Ramos (cell line): Measurements from ENCODE around the gene KRCC1.
"Not testable (repeated sequence)": the region's sequence is repeated elsewhere in the genome, so short reads cannot be mapped to it uniquely, and the experiment has no call there.

Experiments used
- in situ Hi-C: fragments of 300-500 bp; cut with MboI; formaldehyde crosslinking; loops from one replicate; pipeline ENCODE4 v1.14.3; 2022; ENCODE audit warnings: low sequenced_read_pairs; ENCODE audit not compliant: unreplicated experiment

Gene KRCC1

DNA sequence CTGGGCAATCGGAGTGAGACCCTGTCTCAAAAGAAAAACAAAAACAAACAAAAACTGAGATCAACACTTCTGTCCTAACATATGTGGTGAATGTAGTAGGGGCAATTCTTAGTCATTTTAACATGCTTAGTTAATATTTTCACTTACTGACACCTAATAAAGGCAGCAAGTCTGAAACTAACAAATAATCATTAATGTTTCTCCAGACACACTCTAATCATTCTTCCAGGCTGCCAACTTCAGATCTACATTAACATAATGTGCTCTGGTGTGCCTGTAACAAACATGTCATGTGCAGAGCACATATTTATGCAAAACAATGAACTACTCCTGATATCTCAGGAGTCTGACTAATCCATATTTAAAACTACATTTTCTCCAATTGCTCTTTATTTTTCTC, 6.0 kb downstream of the KRCC1 start:
- in situ Hi-C loops = no loop called here

DNA sequence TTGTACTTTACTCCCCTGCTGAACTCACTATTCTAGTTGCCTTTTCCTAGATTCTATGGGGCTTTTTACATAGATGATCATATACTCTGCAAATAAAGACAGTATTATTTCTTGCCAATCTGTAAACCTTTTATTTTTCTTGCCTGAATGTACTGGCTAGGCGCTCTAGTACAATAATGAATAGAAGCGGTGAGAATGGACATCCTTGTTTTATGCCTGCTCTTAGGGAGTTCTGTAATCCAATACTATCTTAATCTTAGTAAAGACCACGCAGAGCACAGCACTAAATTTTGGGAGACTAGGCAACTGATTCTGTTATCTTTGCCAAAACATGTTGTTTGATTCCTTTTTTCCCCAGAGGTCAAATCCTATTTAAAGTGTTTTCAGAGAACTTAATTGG, 7.0 kb downstream of the KRCC1 start:
- in situ Hi-C loops = no loop called here

DNA sequence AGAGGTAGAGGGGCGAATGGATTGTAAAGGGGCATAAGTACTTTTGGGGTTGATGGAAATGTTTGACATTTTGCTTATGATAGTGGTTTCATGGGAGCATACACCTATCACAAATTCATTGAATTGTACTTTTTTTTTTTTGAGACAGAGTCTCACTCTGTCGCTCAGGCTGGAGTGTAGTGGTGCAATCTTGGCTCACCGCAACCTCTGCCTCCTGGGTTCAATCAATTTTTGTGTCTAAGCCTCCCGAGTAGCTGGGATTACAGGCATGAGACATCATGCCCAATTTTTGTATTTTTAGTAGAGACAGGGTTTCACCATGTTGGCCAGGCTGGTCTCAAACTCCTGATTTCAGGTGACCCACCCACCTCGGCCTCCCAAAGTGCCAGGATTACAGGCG, 10.0 kb downstream of the KRCC1 start:
- in situ Hi-C loops = not testable (repeated sequence)

DNA sequence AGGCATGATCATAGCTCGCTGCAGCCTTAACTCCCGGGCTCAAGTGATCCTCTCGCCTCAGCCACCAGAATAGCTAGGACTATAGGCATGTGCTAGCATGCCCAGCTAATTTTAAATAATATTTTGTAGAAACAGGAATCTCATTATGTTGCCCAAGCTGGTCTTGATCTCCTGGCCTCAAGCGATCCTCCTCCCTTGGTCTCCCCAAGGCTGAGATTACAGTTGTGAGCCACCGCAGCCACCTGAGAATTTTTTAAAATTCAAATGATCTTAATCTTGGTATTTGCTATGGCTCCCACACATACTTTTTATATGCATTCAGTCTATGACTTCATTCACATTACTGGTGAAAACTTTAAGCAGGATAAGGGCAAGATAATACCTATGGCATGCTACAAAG, 13.1 kb downstream of the KRCC1 start:
- in situ Hi-C loops = no loop called here

DNA sequence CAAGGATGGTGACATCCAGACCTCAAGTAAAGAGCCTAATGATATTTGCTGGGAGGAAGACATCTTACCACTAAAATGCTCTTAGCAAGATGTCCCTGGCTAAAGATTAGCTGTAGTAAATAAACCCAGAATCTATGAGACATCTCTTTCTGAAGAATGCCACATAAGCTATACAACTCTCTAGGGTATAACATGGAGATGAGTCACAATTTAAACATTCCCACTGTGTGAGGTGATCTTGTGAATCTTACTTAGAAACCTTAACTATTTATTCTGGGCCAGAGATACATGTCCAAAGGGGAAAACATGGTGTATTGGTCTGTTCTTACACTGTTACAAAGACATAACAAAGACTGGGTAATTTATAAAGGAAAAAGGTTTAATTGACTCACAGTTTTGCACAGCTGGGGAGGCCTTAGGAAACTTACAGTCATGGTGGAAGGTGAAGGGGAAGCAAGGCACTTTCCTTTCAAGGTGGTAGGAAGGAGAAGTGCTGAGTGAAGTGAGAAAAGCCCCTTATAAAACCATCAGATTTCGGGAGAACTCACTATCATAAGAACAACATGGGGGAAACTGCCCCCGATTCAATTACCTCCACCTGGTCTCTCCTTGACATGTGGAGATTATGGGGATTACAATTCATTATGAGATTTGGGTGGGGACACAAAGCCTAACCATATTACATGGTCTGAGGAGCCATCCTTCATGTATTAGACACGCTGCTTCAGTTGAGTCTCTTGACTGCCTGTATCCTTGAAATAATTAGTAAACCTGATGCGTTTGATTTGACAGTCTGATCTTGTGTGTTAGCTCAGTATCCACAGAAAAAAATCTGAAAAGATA, 17.1 kb downstream of the KRCC1 start:
- in situ Hi-C loops = no loop called here

DNA sequence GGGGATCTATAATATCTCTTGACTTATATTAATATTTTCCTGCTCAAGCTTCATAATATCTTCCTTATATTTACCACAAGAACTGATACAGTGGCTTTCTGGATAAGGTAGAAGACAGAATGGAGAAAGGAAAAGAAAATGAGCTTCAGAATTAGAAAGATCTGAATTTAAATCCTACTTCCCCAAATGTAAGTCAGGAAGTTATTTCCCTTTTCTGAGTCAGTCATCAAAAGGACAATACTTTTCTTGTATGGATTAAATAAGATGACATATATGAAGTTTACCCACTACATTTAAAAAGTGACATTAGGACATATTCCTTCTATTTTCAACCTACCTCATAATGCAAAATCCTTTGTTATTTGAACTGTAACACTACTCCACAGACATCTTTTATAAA, 19.0 kb downstream of the KRCC1 start:
- in situ Hi-C loops = no loop called here

DNA sequence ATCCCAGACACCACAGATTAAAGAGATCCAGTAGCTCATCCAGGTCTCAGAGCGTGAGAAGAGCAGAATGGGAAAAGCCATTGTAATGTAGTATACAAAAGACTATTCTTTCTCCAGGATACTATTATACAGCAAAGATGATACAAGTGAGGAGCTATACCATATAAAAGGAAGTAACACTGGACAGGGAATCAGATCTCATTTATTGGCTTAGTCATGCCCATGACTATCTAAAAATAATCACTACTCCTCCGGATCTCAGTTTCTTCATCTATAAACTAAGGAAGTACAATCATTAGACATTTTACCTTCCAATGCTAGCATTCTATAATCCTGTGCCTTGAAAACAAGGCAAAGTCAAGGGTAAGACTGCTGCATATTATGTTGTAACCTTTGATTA, 19.4 kb downstream of the KRCC1 start:
- in situ Hi-C loops = no loop called here

DNA sequence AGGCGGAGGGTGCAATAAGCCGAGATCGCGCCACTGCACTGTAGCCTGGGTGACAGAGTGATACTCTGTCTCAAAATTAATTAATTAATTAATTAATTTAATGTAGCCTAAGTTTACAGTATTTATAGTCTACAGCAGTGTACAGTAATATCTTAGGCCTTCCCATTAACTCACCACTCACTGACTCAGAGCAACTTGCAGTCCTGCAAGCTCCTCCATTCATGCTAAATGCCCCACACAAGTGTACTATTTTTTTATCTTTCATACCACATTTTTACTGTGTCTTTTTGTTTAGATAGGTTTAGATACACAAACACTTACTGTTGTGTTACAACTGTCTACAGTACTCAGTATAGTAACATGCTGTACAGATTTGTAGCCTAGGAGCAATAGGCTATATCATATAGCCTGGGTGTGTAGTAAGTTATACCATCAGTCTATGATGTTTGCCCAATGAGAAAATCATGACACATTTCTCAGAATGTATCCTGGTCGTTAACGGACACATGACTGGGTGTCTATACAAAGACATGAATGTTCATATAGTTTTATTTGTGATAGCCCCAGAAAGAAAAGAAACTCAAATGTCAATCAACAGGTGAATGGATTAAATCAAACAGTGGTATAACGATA, 23.4 kb downstream of the KRCC1 start:
- in situ Hi-C loops = no loop called here

DNA sequence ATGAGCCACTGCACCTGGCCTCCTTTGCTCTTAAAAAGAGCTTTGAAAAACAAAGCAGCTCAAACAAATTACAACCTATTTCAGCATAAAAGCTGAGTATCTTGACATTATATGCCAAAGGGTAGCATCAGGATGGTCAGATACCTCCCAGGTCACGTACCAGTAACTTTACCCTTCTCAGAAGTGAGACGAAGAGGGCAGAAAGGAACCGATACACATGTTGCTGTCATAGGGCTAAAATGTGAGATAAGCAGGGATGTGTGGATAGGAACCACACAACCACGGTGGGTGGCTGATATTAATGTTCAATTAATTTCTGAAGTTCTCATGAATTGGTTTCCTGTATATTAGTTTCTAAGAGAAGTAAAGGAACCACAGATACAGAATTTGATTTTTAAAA, 26.7 kb downstream of the KRCC1 start:
- in situ Hi-C loops = no loop called here

DNA sequence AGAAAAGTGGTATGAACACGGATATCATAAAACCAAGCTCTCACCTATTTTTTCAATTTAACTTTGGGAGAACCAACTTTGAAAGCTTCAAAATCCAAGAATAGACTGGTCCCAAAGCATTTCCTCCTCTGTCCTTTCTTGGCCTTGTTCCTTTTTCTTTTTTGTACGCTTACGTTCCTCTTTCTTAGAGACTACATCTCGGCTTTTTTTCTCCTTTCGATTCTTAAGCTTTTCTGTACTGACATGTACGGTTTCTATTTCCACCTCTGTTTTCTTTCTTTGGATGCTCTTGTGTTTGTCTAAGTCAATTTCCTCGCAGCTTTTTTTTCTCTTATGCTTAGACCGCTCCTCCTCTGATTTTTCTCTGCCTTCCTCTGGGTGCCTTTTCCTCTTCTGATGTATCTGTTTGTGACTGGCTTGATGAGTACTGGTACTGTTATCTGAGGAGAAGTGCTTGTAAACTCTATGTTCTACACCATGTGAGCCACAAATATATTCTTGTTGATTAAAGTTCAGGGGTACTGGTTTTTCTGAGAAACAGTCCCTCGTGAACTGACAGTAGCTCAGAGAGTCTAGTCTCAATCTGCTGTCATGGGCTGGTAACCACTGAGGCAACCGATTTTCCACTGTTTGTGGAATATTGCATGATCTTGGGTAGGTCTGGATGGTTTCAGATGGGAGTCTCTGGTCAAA, 27.7 kb downstream of the KRCC1 start:
- in situ Hi-C loops = no loop called here

DNA sequence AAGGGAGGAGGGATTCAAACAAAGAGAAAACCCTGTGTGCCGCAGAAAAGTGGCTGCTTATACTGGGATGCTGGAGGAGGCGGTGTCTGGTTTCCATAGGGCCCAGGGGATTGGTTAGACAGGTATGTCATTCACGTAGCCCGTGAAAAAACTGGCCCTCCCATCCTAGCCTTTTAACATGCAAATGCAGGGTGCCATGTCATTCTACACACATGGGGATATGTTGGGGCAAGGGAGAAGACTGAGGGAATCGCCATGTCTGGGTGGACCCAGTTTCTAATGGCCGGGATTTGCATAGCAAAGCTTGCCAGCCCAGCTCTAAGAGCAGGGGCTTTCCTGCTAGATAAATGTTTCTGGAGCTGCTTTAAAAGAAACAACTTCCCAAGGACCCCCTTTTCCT, 31.1 kb downstream of the KRCC1 start:
- in situ Hi-C loops = loop anchor here (25.0 kb wide), 1 partner anchor 537 kb away; no protein-coding TSS in a partner anchor

DNA sequence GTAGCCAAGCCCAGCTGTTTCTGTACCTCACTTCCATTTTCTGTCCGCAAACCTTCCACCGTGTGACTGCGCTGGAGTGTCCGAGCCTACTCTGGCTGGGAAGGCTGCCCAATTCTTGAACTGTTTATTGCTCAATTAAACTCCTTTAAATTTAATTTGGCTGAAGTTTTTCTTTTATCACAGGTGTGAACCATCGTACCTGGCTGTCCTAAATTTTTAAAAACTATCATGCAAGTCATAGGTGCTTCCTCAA, 33.0 kb downstream of the KRCC1 start:
- in situ Hi-C loops = loop anchor here (25.0 kb wide), 1 partner anchor 535 kb away; no protein-coding TSS in a partner anchor

DNA sequence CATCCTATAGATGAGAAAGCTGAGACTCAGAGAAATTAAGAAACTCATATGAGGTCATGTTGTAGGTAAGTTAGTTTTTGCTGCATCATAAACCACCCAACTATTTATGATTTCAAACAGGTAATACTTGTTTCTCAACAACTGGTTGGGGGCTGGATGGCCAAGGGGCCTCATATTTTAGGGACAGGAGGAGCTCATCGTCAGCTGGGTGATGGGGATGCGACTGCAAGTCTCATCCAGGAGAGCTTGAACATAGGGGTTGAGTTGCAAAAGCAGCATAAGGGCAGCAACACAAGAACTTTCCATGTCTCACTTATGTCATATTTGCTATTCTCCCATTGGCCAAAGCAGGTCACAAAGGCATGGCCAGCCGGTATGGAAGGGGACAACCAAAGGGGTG, 35.6 kb downstream of the KRCC1 start:
- in situ Hi-C loops = loop anchor here (25.0 kb wide), 1 partner anchor 533 kb away; no protein-coding TSS in a partner anchor

DNA sequence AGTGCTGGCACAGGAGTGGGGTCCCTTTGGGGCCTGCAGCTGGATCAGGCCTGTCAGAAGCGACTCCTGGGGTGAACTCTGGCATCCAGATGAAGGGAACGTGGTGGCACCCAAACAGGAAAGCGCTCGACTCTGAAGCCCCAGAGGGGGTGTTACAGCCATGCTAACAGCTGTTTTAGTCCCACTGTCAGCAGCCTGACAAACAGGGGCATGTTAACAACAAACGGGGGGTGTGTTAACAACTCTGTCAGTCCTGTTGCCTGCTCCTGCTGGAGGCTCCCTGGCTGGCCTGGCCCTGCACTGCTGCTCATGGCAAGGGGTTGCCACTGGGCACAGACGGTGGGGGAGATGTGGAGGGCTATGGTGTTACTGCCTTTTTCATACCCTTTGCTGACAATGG, 36.7 kb downstream of the KRCC1 start:
- in situ Hi-C loops = loop anchor here (25.0 kb wide), 1 partner anchor 532 kb away; no protein-coding TSS in a partner anchor

DNA sequence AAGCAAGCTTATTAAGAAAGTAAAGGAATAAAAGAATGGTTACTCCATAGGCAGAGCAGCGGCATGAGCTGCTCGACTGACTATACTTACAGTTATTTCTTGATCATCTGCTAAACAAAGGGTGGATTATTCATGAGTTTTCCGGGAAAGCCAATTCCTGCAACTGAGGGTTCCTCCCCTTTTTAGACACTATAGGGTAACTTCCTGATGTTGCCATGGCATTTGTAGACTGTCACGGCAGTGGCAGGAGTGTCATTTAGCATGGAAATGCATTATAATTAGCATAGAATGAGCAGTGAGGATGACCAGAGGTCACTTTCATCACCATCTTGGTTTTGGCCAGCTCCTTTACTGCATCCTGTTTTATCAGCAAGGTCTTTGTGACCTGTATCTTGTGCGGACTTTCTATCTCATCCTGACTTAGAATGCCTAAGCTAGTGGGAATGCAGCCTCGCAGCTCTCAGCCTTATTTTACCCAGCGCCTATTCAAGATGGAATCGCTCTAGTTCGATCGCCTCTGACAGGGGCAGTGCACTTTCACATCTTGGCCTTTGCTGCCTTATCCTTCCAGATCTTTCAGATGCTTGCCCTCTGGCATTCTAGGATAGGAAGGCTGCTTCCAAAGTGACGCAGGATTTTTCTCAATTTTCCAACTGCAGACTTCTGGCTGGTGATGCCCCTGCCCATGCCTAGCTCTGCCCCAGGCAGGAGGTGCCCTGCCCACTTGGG, 37.3 kb downstream of the KRCC1 start:
- in situ Hi-C loops = loop anchor here (25.0 kb wide), 1 partner anchor 531 kb away; no protein-coding TSS in a partner anchor

DNA sequence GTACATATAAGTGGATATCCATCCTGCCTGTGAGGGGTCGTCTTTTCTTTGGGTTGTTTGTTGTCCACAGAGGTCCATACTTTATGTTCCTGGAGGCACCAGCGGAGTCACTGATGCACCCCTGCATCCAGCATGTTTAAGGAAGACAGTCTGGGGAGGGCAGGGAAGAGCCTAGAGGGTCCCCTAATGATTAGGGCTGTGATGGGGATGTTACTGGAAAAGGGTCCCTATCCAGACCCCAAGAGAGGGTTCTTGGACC, 37.9 kb downstream of the KRCC1 start:
- in situ Hi-C loops = loop anchor here (25.0 kb wide), 1 partner anchor 530 kb away; no protein-coding TSS in a partner anchor

DNA sequence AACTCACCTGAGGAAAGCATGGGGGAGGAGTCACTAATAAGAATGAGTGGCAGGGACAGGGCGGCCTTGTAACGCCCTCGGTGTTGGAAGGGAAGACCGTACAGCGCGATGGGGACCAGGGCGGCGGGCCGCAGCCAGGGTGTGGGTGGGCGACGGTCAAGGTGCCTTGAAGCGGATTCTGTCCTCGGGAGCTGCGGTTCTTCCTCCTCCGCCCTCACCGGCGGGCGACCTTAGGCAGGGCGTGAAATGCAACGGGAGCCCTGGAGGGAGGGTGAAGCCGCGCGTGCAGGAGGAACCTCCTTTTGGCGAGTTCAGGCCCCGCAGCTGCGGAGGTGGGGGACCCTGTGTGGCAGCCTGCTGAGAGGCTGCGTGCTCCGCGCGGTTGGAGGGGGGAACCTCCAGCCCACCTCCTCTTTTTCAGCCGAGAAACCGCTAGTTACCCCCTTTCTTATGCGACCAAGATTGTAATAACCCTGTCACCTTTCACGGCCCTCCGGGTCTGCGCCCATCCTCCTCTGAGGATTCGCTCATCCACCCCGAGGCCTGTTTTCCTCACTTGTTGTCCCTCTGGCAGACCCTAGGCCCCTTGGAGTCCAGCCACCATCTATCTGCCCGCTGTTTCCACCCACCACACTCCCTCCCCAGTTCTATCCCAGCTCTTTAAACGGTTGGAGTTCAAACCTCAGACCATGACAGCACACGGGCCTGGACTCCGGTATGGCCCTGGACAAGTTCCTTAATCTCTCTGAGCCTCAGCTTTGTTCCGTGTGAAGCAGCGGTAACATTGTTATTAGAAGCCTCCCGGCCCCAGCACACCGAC, 38.4 kb downstream of the KRCC1 start:
- in situ Hi-C loops = loop anchor here (25.0 kb wide), 1 partner anchor 530 kb away; no protein-coding TSS in a partner anchor

DNA sequence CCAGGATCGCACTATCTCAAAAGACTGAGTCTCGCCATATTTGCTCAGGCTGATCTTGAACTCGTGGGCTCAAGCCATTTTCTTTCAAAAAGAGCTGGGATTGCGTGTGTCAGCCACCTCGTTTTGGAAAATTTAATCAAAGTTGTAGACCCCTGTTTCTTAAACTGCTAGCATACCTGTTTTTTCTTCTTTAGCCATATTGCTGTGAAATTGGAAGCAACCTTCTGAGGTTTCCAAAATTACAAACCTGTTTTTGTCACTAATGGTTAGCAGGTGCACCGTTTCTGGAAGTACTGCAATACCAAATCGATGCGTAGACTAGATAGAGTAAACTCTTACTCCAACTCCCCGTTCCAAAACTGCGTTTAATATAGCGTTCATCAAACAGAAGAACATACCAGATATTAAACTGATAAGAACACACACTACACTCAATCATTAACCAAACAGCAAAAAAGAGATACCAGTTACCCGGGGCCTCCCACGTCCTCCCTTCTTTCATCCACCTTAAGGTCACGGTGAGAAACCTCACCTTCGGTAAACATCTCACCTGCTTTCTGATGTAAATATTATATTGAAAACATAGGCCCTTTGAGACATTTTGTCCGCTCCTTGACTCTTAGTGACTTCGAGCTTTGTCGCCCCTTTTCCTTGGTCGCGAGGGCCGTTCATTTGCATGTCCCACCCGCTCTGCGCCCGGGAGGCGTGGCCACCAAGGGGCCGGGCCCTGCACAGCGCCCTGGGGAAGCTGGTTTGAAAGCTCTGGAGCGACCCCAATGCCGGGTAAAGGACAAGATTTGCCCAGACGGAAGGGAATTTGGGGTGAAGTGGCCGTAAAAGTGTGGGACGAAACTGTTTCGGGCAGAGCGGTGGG, 39.3 kb downstream of the KRCC1 start, which contains the start of gene RNU2-63P:
RNU2-63P (minus strand) TSS at position 462 of the 874 bp plus-strand sequence.
- in situ Hi-C loops = loop anchor here (25.0 kb wide), 1 partner anchor 529 kb away; no protein-coding TSS in a partner anchor

DNA sequence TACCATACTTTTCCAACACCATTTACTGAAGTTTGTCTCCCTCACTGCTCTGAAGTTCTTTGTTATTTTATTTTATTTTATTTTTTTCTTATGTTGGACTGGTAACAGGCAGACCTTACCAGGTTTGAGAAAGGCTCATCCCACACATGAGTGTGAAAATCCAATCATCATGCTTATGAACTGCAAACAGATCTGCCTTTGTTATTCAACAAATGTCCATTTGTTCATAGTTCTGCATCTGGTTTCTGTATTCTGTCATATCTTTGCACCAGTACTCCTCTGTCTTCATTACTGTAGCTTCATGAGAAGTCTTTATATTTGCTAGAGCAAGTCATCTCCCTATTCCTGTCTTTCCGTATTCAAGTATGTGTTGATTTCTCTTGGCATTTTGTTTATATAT, 44.6 kb downstream of the KRCC1 start:
- in situ Hi-C loops = loop anchor here (25.0 kb wide), 1 partner anchor 524 kb away; no protein-coding TSS in a partner anchor
